Stomach (tissue), 4 donors: ENCODE measurements around the gene SLC25A26.

Experiments
- CTCF ChIP-seq, 7 experiments: fragments of 450-650 bp in 4 of 7; fragments of 200-600 bp in 3 of 7; sonication (generic) in 3 of 7; IDR thresholded peaks; one replicate each; pipeline ENCODE4 v1.5.1; 2016 to 2019; ENCODE audit warnings: antibody characterized with exemption in 7 of 7, control low read depth in 2 of 7, mild to moderate bottlenecking in 1 of 7
- POLR2A ChIP-seq, 4 donors: fragments of 450-650 bp; IDR thresholded peaks; one replicate each; pipeline ENCODE4 v1.6.1; 2016; ENCODE audit warnings: antibody characterized with exemption in 4 of 4, control low read depth in 2 of 4, mild to moderate bottlenecking in 1 of 4, moderate library complexity in 1 of 4

DNA sequence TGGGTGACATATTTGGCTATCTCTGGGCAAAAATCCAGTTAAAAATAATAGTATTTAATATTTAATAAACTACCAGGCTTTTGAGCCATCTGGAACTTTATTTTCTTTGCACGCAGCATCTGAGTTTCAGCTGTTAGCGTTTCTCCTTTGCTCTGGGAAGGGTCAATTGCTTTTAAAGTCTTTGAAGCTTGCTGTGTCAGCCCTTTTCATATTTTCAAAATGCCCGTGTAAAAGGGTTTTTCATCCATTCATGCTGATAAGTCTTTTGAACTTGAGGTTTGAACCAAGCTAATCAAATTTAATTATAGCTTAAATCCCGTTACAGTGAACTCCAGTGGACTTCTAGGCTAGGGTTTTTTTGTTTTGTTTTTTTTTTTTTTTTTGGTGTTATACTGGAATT lies 79.1 kb downstream of the SLC25A26 start:
- TF ChIP-seq CTCF (IDR thresholded peaks at IDR 0.05): no peak
- no peak for TF ChIP-seq POLR2A (IDR thresholded peaks at IDR 0.05)
